Measurements from ENCODE around the gene ASZ1. TPM values are rescaled to one million over a fixed set of nuclear protein-coding genes. Genes with fewer than 3 reads are reported as not detected.

ASZ1 gene
- total and polyA plus RNA-seq, 9 donors: not detected

DNA sequence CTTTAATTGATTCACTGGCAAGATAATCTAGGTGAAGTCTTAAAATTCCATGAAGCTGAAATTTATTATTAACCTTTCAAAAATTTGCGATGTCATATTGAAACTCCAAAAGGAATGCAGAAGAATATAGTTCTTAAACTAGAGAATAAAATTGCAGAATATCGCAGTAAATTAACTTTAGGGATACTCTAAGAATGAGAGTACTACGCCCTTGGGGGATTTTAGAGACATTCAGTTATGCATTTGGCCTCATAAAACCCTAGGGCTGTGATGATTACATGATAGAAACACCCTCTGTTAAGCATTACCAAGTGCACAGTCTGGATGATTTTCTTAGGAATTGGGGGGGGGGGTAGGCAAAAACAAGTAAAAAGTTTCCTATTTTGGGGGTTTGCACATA is 108.1 kb downstream of the ASZ1 start:
- Histone ChIP-seq H3K9me3 (no peaks in the 10 kb centered on the region), H3K27me3 (no peaks in the 10 kb centered on the region), H3K27ac (no peak overlapping the region), H3K4me1 (ENCODE audit: insufficient read depth) (peaks cover 4% of the 10 kb centered on the region), H3K4me3 (no peak overlapping the region), H3K36me3 (no peaks in the 10 kb centered on the region)
- TF ChIP-seq EP300 (IDR thresholded peaks at IDR 0.05) (no peak), CTCF (IDR thresholded peaks at IDR 0.05) (no peak), POLR2A (IDR thresholded peaks at IDR 0.05) (no peak)
- WGBS, 3 donors: 88 to 90% (median 89%) methylated on average over 3 of the region's 3 CpGs
- no peak for DNase-seq
- intact Hi-C loops (cut with DNase I): no loop called here

GRCh38 chr7:117313582-117313981 is 113.7 kb downstream of the ASZ1 start:
- no peaks in the 10 kb centered on the region for H3K9me3 ChIP-seq
- no peak overlapping the region for H3K27ac ChIP-seq
- no peaks in the 10 kb centered on the region for H3K36me3 ChIP-seq
- no peaks in the 10 kb centered on the region for H3K4me1 ChIP-seq (ENCODE audit: insufficient read depth)
- no peak overlapping the region for H3K4me3 ChIP-seq
- no peaks in the 10 kb centered on the region for H3K27me3 ChIP-seq
- intact Hi-C loops (cut with DNase I): no loop called here
- TF ChIP-seq CTCF (IDR thresholded peaks at IDR 0.05) (no peak), POLR2A (IDR thresholded peaks at IDR 0.05) (no peak), EP300 (IDR thresholded peaks at IDR 0.05) (no peak)
- no peak for DNase-seq

Other genes starting within 250 kb of the ASZ1 start
- 1 to 10 TPM in 1 of 7 donors, under 1 TPM in 4, not detected in 2; 0.17 to 2.1 (median 0.31) TPM for gene WNT2, start 104.4 kb downstream of the ASZ1 start, total RNA-seq
- gene WNT2, start 104.4 kb downstream of the ASZ1 start, polyA plus RNA-seq: 1 to 10 TPM in 1 of 2 donors, under 1 TPM in 1; 0.50 to 1.2 TPM
- gene CFTR, start 52.5 kb upstream of the ASZ1 start, total RNA-seq: 1 to 10 TPM in 2 of 7 donors, under 1 TPM in 4, not detected in 1; 0.12 to 2.4 (median 0.71) TPM
- gene CFTR, start 52.5 kb upstream of the ASZ1 start, polyA plus RNA-seq: not detected